ENCODE measurements around the gene MMP21.

Gene MMP21

DNA sequence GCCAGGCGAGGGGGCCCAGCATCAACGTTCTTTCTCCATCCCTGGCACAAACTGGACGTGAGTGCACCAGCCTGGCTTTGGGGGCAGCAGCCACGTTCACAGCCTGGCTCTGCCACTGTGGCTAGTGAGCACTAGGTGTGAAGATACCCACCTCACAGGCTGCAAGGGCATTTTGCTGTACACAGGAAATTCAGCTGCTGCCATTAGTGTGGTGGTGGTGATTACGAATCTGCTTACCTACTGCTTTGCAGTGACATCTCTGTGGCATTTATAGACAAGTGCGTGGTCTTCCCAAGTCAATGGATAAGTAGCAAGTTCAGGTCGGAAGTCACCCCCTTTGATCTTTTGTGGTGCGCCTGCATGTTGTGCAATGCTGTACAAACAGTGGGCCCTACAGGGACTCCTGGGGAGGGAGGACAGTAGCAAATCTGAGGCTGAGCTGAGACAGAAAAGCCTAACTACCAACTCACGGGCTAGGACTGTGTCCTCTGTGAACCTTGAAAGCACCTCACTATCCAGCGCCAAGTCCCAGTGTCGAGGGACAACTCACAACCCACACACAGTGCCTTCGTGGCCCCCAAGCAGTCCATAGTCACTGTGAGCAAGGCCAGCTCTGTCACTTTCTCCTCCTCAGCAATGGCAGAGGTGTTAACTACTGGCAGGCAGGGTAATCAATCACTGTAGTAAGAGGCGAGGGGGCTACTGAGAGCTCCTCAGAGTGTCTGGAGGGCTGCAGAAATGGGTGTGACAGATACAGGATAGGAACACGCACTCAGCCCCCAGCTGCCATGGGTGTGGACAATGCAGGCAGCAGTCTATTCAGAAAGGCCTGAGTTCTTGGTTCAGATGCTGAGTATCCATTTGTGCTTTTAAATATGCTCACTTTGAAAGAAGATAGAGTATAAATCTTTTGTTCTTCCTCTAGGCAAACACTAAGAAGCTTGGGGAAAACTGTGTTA is 17.0 kb upstream of the MMP21 start:
- DNase-seq: no peak

DNA sequence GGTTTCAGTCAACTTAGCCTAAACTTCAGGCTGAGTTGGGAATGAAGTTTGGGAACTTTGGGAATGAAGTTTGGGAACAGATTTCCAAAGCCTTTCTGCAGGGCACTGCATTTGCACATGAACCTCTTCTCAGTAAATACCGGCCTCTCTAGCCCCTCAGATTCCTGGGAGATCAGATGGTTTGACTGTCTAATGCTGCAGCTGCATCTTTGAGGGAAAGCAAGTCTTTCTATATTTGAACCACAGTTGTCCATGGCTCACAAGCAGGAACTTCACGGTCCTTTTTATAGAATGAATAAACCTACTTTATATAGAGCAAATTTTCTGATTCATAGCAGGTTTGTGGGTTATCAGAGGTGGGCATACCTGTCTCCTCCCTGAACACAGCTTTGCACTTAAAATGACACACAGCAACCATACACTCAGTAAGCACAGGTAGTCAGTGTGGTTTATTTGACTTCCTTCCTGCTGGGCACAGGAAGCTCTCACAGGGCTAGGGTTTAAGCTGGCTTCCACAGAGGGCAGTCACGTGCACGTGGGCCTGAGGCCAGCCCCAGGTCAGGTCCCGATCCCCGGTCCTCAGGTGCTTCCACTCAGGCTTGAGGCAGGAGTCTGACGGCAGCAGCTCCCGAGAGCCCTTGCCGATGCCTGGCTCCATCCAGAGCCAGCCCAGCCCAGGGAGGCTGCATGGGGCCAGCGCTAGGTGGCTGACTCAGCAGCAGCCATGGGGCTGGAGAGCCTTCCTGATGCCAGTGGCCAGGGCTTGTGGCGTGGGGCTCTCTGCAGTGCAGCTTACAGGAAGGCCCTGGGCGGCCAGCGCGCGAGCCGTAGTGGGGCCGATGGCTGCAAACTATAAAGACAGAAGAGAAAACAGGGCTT is 12.8 kb upstream of the MMP21 start:
- no peak for DNase-seq

DNA sequence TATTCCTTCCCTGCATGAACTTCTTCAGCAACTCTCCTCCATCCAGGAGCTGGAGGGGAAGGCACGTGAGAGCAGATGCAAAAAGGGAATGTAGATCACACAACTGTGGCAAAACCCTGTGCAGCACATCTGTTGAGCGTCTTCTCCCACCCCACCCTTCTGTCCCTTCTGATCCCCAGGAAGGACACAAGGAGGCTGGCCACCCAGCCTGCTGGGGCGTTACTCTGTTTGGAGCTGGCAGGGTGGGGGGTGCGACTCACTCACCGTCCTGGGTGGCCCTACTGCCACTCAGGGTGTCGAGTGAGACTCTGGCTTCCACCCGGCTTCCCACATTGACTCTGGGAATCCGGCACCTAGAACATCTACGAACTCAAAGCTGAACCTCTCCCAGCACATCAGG is 10.2 kb upstream of the MMP21 start:
- no peak for DNase-seq

DNA sequence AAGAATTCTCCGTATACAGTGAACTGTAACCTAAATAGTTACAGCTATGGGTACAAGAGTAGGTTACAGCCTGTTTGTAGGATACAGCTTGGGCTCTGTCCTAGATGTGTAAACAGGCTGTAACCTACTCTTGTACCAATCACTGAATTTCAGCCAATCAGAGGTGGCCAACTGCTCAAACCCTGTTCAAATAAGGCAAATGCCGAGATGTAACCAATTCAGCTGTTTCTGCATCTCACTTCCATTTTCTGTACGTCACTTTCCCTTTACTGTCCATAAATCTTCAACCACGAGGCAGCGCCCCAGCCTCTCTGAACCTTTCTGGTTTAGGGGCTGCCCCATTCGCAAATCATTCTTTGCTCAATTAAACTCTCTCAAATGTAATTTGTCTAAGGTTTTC is 8.3 kb upstream of the MMP21 start:
- DNase-seq: no peak

DNA sequence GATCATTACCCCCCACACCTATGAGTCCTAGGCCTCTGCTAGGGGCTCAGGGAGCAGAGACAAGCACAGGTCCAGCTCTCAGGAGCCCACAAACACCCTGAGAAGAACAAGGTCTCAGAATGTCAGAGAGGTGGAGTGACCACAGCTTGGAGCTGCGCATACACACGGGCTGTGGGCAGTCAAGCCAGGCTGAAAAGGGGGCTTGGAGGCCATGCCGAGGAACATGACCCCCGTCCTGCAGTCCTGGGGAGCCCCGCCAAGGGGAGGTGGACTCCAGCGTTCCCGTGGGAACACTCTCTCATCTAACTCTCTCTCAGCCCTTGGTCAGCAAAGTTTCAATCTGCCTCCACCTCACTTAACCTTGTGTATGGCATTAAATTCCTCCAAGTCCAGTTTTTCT is 7.8 kb upstream of the MMP21 start:
- no peak for DNase-seq

DNA sequence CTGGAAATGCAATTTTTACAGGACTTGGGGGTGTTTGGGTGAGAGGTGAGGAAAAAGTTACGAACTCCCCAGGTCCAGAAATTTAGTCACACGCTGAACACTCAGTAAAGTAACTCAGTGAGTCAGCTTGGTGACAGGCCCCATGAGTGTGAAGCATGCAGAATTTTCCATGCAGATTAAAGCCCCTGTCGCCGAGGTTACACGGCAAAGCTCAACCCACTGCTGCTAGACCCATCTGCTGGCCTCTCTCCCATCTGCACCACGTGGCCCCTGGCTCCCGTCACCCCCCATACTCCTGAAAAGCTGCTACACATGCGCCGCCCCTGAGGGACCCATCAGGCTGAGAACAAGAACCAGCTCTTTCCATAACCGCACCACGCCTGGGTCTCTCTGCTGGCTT is 7.0 kb upstream of the MMP21 start:
- DNase-seq: no peak

DNA sequence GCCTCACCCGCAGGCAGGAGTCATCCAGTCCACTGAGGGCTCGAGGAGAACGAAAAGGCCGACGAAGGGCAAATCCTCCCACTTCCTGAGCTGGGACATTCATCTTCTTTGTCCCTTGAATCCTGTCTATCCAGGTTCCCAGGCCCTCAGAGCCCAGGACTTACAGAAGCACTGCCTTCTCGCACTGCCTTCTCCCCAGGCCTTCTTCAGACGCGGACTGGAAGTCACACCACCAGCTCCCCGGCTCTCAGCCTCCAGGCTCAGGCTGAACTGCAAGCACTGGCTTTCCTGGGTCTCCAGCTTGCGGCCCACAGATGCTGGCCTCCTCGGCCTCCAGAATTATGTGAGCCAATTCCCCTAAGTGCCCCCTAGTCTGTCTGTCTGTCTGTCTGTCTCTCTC is 6.4 kb upstream of the MMP21 start:
- DNase-seq: no peak

DNA sequence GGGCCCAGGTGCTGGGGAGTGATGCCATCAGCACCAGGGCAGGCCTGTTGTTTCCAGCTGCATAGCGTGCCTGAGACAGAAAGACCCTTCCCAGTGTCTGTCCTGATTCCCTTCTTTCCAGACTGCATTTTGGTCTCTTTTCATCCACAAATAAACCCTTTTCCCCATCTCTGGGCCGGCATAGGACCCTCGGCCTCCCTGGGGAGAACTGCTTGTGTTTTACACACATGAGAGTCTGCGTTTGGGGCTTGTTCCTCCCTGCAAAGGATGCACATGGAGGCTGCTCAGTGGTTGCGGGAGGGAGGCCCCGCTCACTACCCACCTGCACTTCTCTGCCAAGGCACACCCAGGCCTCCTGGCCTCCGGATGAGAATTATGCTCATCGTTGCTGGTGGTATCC is 5.8 kb upstream of the MMP21 start:
- DNase-seq: no peak

DNA sequence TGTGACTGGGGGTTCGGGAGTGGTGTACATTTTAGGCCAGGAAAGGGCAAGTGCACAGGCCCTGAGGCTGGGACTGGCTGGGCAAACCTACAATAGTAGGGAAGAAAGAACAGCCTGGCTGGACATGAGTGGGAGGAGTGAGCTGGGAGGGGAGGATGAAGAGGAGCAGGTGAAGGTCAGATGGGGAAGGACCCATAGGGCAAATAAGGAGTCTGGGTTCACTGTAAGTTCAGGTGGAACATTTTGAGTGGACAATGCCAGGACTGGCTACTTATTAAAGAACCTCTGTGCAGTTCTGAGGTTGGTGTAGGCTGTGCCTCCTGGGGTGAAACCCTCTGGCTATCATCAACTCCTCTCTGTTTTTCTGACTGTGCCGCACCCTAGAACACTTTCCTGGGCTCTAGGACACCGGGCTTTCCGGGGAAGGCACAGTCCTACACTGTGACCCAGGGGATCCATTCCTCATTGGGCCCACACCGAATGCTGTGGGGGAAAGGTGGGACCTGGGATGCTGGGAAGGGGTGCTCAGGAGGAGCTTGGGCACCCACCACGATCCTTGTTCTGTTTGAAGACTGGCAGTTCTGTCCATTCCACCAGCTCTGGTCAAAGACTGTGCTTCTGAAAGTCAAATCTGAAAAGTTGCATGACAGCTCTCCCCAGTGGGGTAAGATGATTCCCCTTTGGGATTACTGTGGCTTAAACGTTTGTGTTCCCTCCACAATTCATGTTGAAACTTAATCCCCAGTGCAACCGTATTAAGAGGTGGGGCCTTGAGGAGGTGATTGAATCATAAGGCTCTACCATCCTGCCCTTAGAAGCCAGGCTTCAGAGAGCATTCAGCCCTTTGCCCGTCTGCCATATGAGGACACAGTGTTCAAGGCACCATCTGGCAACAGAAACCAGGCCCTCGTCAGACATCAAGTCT is 4.0 kb upstream of the MMP21 start:
- no peak for DNase-seq

DNA sequence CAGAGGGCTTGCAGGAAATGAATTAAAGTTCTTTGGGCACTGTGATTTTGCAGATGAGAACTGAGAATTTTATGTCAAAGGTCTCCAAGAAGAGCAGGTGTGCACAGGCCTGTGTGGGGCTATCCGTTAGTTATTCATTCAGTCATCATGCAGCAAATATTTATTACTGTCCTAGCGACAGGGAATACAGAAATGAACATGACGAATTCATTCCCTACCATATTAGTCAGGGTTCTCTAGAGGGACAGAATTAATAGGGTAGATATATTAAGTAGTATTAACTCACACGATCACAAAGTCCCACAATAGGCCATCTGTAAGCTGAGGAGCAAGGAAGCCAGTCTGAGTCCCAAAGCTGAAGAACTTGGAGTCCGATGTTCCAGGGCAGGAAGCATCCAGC is 2.9 kb upstream of the MMP21 start:
- no peak for DNase-seq

DNA sequence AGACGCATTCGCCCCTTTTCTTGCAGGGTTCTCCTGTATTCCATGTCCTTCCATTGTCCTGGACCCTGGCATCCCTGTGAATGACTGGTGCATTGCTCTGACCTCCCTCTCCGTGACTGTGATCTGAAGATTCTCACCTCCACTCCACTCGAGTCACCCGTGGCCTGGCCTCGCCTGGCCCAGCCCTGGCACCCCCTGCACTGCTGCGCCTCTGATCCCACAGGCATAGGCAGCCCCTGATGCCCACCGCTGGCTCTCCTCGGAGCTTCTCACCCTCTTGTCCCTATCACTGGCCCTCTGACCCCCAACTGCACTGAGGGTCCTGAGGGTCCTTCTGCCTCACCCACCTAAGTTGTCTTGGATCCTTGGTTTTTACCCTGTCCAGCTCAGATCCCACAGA is 2.2 kb upstream of the MMP21 start:
- no peak for DNase-seq

DNA sequence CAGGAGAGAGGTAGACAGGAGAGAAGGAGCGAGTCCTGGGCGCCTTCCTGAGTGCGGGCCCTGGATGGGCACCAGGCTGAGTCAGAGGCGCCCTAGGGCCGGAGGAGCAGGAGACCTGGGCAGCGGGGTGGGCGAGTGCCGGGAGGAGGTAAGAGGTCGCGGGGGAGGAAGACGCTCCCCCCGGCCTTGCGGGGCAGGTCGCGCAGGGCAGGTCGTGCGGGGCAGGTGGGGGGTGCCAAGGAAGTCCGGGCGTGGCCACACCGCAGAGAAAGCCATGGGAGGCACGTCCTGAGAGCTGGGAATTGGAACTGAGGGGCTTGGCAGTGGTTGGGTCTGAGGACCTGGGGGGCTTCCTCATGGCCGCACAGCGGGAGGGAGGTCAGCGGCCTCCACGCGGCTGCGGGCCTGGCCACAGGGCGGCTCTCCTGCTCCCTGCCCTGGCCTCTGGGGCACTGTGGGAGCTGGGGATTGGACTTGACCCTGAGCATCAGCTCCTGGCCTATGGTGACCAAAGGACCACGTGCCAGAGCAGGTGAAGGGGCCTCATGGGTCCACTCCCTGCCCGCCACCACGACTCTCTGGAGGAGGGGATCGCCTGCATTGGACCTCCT is 935 bp downstream of the MMP21 start:
- no peak for DNase-seq

DNA sequence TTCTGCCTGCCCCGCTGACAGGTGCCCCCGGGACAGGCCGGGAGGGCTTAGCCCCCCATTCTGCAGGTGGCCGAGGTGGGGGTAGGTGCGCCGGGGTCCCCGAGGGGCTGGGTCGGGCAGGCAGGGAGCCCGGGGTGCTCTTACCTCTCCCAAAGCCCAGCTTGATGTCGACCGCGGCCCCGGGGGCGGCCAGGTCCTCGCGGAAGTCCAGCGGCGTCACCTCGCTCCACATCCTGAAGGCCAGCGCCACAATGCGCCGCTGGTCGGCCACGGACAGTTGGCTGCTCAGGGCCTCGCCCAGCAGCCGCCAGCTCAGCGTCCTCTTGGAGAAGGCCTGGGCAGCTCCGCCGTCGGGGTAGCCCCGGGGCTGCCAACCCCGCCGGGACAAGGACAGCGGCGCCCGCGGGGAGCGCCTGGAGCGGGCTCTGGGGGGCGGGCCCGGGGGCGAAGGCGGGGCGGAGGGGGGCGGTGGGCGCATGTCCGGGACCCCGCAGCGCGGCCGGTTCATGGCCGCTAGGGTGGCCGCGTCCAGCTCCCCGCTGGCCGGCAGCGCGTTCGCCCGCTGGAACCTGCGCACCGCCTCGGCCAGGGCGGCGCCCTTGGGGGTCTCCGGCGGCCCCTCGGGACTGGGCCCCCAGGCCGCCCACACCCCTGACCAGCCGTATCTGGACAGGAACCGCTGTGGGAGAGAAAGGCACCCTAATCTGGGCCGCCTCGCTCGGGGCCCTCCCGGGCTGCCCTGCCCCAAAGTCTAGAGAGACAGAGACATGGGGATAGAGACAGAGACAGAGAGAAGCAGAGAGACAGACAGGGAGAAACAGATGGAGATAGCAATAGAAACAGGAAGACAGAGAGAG is 1.7 kb downstream of the MMP21 start:
- no peak for DNase-seq

DNA sequence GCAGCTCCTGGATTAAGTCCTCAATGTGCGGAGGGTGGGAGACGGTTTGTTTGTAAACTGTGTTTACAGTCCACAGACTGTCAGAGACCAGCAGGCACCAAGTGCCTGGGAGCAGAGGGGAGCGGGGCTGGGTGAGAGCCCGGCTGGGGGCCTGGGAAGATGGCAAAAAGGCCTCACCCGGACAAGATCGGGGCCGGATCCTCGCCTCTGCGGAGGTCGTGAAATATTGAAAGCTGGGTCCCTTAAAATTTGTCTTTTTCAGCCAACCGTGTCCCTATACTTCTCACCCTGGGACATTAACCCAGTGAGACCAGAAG is 2.8 kb downstream of the MMP21 start:
- no peak for DNase-seq

DNA sequence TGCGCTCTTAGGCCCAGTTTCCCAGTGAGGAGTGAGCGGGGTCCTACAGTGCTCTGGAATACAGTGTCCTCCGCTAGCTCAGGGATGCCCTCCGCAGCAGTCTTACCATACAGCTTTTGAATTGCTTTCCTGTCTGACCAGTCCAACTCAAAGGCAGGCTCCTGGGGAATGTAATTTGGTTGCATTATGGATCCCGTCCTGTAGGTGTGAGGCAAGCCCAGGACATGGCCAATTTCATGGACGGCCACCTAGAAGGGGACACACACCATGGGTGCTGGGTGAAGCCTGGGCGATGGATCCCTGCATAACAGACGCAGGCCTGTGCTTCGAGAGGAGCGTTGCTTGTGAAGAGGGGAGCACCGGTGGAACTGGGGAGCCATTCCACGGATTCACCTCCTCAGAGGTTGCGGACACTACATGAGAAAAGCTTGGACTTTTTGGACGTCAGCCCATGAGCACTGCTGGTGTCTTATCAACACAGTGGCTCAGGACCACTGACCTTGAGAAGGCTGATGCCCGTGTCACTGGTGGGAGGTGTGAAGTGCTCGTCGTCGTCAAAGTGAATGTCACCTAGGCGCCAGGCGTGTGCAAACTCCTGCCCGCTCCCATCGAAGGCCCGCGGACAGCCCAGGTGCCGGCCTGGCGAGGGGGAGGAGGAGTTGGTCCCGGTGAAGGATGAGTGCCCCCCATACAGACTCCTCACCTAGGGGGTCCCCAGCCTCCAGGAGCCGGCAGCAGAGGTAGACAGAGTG is 3.3 kb downstream of the MMP21 start:
- no peak for DNase-seq

DNA sequence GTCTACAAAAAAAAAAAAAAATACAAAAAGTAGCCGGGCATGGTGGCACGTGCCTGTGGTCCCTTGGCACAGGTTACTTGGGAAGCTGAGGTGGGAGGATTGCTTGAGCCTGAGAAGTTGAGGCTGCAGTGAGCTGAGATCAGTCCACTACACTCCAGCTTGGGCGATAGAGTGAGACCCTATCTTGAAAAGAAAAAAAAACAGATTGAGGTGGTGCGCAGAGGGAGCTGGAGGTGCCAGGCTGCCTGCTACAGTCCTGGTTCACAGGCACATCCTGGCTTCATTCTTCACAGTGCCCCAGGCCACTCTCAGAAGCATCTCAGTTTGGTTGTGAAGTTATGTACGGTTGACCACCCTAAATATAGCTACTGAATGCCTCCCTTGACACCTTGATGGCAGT is 4.8 kb downstream of the MMP21 start:
- no peak for DNase-seq

DNA sequence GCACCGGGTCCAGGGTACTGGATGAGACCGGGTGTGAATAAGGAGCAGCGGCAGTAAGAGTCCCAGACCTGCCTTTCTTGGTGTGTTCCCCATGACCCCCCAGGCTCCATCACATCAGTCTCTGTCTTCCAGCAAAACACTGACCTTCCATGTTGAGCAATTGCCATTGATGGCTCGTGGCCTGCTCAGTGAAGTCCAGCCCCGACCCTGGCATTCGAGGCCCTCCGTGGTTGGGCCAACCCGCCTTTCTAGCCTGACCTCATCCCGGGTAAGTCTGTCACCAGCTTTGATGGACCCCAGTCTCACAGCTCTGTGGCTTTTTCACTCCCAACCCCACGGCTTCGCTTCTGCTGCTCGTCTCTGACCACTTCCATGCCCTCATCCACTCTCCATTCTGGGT is 6.4 kb downstream of the MMP21 start:
- no peak for DNase-seq

DNA sequence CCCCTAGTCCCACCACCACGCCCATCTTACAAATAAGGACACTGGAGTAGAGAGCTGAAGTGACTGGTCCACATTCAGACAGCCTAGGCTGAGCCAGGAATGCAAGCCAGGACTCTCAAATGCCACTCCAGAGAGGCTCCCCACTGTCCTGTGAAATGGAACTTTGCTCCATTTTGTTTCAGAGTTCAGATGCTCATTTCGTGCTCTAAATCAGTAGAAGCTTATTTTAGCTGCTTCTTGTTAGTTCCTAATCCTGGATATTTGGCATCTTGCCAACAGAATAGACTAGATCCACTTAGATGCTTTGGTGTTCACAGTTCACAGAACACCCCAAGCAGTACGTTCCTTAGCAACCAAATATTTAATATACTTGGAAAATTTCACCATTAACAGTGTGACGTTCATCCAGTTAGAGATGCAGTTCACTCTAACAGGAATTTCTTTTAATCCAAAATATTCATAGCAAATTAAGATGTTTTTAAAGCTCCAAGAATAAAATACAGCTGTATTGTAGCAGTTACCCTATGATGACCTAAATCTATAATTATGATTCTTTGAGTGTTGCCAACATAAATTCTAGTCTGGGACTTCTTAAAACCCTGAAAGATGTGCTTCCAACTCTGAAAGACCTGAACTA is 7.3 kb downstream of the MMP21 start:
- DNase-seq: no peak

DNA sequence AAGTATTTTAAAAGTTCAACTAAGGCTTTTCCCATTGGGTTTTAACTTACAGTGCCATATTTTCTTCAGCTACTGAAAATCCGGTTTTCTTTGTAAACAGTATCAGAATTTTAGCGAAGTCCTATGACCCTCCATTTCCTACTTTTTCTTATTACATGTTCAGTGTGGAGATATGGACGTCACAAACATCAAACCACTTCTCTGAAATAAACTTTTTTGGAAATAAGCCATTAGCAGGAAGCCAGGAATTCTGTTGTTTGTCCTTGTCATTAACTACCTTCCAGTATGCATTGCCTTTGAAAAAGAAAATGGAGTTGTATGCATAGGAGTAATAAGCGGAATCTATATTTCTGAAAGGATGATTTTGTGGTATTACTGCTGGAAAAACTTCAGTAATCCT is 9.1 kb downstream of the MMP21 start:
- DNase-seq: no peak

DNA sequence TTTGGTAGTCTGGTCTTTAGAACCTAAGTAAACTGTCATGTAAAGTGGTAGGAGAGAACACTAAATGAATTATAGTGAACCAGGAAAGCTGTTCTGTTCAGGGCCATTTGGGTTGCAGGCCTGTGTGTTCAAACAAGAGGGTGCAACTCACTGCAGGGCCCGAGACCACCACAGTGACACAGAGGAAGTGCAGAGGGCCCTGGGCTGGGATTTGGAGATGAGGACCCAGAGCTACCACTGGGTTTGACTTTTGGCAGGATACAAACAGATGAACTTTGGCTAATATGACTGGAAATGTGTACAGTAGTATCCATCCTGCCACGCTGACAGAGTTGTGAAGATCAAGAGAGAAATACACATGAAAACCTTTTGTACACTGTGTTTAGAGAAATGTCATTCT is 9.8 kb downstream of the MMP21 start:
- DNase-seq: no peak
